Measurements from ENCODE around the gene GNLY.

GRCh38 chr2:85648619-85649018, 45.5 kb upstream of the GNLY start:
- TF ChIP-seq POLR2A (IDR thresholded peaks at IDR 0.05) (no peak), CTCF (IDR thresholded peaks at IDR 0.05 in 8 of 11, conservative IDR thresholded peaks at IDR 0.05 in 3 of 11) (peak in 4 of 11 experiments; percentile 12 to 26 (median 16)), POLR2AphosphoS5 (IDR thresholded peaks at IDR 0.05) (no peak)

Measured in spleen (tissue), 7 donors.